22Rv1 (cell line): Measurements from ENCODE around the gene UBE2H.

Source experiments
- H3K27ac ChIP-seq: fragments of 450-650 bp; 2 replicates; pipeline ENCODE4 v1.5.1; 2017
- CTCF ChIP-seq: fragments of 450-650 bp; IDR thresholded peaks from 2 replicates; pipeline ENCODE4 v1.5.1; 2017; ENCODE audit warnings: mild to moderate bottlenecking
- ZFX ChIP-seq: fragments of 450-650 bp; IDR thresholded peaks from 2 replicates; pipeline ENCODE4 v1.6.1; 2017; ENCODE audit warnings: antibody characterized with exemption, borderline replicate concordance

Gene UBE2H

GRCh38 chr7:129789000-129789399, 163.8 kb downstream of the UBE2H start:
- no peak overlapping the region for H3K27ac ChIP-seq
- TF ChIP-seq ZFX (no peak), CTCF (no peak)

- no peak for TF ChIP-seq ZFX
- TF ChIP-seq CTCF: no peak
Measured at GRCh38 chr7:129786825-129787563, 165.8 kb downstream of the UBE2H start.

GRCh38 chr7:129785685-129786514, 166.9 kb downstream of the UBE2H start:
- TF ChIP-seq ZFX (no peak), CTCF (no peak)
- H3K27ac ChIP-seq: no peak overlapping the region

More at GRCh38 chr7:129786825-129787563, 165.8 kb downstream of the UBE2H start:
- H3K27ac ChIP-seq: no peak overlapping the region

GRCh38 chr7:129784783-129785684, 167.7 kb downstream of the UBE2H start:
- TF ChIP-seq ZFX (no peak), CTCF (no peak)

GRCh38 chr7:129784437-129784782, 168.3 kb downstream of the UBE2H start:
- no peak for TF ChIP-seq ZFX
- TF ChIP-seq CTCF: no peak
- H3K27ac ChIP-seq: no peak overlapping the region

More at GRCh38 chr7:129784783-129785684, 167.7 kb downstream of the UBE2H start:
- no peak overlapping the region for H3K27ac ChIP-seq

GRCh38 chr7:129783584-129783919, 169.2 kb downstream of the UBE2H start:
- no peak overlapping the region for H3K27ac ChIP-seq
- TF ChIP-seq ZFX (no peak), CTCF (no peak)
